HL-60/S4 treated with phorbol 12-myristate 13-acetate at 8.2 ng/mL for 4 days and 3 days (cell line): Measurements from ENCODE around the gene IQGAP1.

Experiments
- in situ Hi-C: fragments of 300-500 bp; cut with MboI; formaldehyde crosslinking; loops from 2 replicates; pipeline ENCODE4 v1.15.0; 2022; ENCODE audit warnings: low sequenced_read_pairs

The IQGAP1 gene

DNA sequence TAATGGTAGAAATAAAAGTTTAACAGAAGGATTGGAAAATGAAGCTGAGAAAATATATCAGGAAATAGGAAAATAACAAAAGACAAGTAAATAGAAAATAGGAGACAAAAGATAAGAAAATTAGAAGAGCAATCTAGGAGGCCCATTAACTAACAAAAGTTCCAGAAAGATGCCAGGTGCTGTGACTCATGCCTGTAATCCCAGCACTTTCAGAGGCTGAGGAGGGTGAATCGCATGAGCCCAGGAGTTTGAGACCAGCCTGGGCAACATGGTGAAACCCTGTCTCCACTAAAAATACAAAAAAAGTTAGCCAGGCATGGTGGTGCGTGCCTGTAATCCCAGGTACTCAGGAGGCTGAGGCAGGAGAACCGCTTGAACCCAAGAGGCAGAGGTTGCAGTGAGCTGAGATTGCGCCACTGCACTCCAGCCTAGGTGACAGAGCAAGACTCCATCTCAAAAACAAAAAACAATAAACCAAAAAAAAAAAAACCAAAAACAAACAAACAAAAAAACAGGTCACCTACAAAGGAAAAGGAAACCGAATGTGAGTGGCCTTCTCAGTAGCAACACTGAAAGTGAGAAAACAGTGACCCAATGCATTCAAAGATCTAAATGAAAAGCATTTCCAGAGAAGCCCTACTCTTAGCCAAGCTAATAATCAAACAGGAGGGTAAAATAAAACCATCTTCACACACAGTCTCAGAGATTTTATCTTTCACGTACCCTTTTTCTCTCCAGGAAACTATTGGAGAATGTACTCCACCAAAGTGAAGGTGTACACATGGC is 136.2 kb downstream of the IQGAP1 start:
- in situ Hi-C loops = loop anchor here (25.0 kb wide), 1 partner anchor 363 kb away; the partner anchor contains the start of gene FES

DNA sequence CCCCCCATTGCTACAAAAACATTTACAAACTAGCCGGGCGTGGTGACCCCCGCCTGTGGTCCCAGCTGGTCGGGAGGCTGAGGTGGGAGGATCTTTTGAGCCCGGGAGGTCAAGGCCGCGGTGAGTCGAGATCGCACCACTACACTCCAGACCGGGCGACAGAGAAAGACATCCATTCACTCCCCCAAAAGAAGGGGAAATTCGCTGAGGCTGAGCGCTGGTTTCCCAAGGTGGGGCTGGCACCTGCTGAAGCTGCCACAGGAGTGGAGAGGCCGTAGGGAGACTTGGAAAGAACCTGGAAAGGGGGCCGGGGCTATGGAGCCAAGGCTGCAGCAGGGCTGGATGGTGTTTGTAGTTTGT is 140.9 kb downstream of the IQGAP1 start:
- in situ Hi-C loops = no loop called here

DNA sequence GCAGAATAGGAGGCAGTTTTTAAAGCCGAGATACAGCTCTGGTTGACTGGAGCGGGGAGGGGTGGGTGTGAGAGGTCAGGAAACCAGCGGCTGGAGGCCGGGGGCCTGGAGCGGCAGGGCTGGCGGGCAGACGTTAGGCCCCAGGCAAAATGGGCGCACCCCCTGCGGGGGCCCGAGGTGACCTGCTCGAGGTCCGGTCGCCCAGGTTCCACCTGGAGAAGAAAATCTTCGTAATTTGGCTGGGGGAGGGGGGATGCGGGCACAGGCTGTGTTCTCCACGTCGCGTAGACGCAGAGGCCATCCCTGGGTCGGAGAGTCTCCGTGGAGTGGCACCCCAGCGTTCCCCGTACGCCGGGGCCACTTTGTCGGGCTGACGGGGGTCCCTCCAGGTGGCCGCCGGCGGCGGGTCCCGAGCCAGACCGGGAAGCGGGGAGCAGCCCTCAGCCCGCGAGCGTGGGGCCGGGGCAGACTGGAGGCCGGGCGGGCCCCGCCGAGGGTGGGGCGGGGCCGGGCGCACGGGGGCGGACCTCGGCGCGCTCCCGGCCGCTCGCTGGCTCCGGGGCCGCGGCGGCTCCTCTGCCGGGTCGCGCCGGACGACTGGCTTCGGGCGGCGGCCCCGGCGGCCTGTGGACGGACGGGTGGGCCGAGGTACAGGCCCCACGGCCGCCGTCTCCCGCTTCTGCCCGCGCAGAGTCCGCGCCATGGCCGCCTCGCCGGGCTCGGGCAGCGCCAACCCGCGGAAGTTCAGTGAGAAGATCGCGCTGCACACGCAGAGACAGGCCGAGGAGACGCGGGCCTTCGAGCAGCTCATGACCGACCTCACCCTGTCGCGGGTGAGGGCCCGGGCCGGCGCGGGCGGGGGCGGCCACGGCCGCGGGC is 141.6 kb downstream of the IQGAP1 start, which contains the start of gene CRTC3:
Gene CRTC3 (plus strand): TSS at position 553 of the 879 bp plus-strand sequence. CDS start 149 bp downstream, at position 702.
- in situ Hi-C loops = no loop called here

DNA sequence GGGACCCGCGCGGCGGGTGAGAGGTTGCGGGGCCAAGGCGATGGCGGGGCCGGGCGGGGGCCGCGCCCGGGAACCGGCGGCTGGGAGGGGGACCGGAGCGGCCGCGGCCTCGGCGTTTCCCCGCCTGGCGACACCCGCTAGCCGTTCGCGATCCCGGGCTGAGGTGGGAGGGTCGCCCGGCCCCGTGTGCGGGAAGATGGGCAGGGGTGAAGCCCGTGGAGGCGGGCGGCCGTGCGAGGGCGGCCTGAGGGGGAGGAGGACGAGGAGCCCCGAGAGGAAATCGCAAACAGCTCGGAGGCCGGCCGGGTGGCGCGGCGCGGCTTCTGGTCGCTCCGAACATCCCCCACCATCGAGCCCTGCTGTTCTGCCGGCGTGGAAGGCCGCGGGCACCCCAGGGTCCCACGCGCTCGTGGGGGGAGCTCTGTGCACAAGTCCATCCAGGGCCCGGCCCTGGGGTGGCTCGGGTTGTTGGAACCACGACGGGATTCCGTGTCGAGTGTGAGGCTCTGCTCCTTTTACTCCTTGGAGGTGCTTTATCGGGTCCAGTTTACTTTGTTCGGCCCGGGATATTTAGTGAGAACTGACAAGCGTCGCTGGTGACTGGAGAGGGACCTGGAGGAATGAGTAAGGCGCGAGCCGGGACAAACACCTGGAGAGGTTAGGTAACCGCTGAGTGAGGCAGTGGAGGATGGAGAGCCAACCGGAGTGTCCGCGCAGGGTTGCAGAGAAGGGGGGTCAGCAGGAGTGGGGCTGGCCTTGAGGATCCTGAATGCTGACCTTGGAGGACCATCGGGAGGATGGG is 142.4 kb downstream of the IQGAP1 start:
- in situ Hi-C loops = no loop called here

DNA sequence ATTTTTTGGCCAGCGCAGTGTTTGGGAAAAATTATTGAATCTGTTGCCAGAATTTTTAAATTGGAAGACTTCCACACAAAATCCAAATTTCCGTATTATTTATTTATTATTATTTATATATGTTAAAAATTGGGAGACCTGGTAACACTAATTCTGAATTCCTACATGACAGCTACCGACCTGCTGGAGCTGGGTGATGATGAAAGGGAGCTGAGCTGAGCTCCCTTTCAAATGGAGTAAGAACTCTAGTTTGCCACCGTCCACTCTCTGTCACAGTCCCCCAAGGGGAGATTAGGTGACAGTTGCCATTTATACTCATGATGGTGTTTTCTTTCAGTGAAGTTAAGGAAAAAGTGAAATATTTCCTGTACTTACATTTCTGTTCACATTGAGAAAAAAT is 143.1 kb downstream of the IQGAP1 start:
- in situ Hi-C loops = no loop called here

DNA sequence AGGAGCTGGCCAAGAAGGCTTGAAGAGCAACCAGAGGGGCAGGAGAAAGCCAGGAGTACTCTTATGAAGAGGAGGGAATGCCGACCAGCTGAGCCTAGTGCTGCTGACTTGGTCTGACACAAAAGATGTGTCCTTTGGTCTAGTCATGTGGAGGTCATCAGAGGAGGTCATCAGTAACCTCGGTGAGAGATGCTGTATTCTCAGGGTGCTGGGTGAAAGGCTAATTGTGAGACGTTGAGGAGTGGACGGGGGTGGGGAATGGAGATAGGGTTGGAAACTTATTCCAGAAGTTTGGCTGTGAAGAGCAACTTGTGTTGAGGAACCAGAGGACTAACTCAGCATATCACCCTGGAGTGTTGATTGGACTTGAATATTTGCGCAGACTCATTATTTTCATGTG is 147.2 kb downstream of the IQGAP1 start:
- in situ Hi-C loops = no loop called here

DNA sequence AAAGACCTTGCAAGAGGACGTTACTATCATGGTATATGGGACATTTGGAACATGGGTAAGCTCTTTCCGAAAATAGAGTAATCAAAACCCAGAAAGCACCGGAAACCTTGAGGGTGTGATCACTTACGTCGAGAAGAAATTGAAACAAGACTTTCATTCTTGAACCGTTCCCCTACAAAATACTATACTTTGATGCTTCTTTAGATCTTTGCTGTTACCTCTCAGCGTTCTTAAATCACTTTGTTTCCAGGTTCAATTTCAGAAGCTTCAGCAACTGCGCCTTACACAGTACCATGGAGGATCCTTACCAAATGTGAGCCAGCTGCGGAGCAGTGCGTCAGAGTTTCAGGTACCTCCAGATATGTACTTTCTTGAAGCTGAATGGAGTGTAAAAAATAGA is 151.7 kb downstream of the IQGAP1 start:
- in situ Hi-C loops = no loop called here

DNA sequence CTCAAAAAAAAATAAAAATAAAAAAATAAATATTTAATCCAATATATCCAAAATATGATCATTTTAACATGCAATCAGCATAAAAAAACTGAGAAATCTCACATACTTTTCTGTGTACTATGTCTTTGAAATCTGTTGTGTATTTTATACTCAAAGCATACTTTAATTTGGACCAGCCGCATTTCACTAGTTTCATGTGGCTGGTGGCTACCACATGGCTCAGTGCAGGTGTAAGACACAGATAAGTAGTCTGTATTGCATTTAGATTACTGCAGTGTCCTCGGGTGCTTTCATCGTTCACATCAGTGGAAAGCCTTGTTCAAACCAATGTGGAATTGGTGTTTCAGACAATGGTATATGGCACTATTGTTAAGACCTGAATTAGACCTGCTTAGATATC is 152.7 kb downstream of the IQGAP1 start:
- in situ Hi-C loops = no loop called here

DNA sequence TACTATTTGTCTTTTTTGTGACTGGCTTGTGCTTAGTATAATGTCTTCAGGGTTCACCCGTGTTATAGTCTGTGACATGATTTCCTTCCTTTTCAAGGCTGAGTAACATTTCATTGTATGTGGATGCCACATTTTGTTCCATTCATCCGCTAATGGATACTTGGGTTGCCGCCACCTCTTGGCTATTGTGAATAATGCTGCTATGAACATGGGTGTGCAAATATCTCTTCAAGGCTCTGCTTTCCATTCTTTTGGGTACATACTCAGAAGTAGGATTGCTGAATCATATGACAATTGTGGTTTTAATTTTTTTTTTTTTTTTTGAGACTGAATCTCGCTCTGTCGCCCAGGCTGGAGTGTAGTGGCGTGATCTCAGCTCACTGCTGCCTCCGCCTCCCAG is 157.1 kb downstream of the IQGAP1 start:
- in situ Hi-C loops = no loop called here

DNA sequence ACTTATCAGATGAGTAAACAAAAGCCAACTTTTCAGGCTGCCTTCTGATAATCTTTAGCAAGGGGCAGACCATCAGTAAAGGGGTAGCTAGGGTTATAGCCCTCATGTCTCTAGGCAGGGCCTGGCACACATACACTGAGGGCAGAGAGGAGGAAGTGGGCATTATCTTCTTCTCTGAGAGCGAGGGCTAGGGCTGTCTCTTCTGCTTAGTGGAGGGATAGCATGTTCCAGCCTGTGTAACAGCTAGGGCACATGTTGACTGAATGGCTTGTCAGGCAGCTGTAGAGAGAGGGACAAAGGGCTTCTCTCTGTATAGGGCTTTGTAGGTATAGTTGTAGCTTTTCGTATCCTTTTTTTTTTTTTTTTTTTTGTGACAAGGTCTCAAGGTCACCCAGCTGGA is 159.5 kb downstream of the IQGAP1 start:
- in situ Hi-C loops = no loop called here

DNA sequence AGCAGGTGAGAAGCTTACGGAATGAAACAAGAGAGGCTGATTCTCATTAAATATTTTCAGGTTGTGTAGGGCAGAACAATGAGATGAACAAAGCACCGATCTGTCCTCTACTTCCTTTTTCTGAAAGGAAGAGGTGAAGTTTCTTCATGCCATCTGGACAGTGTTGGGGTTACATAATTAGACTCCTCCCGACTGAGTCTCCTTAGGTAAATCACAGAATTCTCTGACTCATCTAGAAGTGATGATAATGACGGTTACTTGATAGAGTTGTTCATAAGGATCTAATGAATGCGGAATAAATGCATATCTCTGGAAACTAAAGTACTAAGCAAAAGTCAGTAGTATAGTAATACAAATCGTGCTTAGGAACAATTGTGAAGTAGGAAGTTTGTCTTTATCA is 162.9 kb downstream of the IQGAP1 start:
- in situ Hi-C loops = no loop called here
